Mesenchymal stem cell (in vitro differentiated cells and primary cell): ENCODE measurements around the gene NUMB.

ENCODE experiments used
- DNase-seq: peaks from one replicate; pipeline ENCODE4 v3.0.0-alpha.2; 2013
- H2AFZ ChIP-seq: one replicate; pipeline ENCODE4 v1.6.1; 2013; ENCODE audit warnings: low read depth, mild to moderate bottlenecking, control low read depth, inconsistent platforms, low read length, moderate library complexity
- H2AK5ac ChIP-seq: 2 replicates; pipeline ENCODE4 v1.6.1; 2013; ENCODE audit warnings: low read length, moderate library complexity, mild to moderate bottlenecking, inconsistent platforms; ENCODE audit not compliant: severe bottlenecking
- H2BK120ac ChIP-seq: one replicate; pipeline ENCODE4 v1.6.1; 2013; ENCODE audit warnings: low read depth, mild to moderate bottlenecking, inconsistent platforms, low read length, moderate library complexity
- H2BK12ac ChIP-seq, 2 experiments: one replicate each; pipeline ENCODE4 v1.6.1; 2013; ENCODE audit warnings: inconsistent platforms in 2 of 2, low read length in 2 of 2, mild to moderate bottlenecking in 2 of 2, moderate library complexity in 2 of 2, control low read depth in 1 of 2
- H2BK15ac ChIP-seq: one replicate; pipeline ENCODE4 v1.6.1; 2013; ENCODE audit warnings: mild to moderate bottlenecking, low read depth, inconsistent platforms; ENCODE audit not compliant: poor library complexity, severe bottlenecking
- H2BK5ac ChIP-seq: 2 replicates; pipeline ENCODE4 v1.6.1; 2013; ENCODE audit warnings: low read depth, mild to moderate bottlenecking, low read length, control low read depth, inconsistent platforms; ENCODE audit not compliant: poor library complexity, severe bottlenecking
- H3K14ac ChIP-seq, 2 experiments: one replicate each; pipeline ENCODE4 v1.6.1; 2013; ENCODE audit warnings: inconsistent platforms in 2 of 2, low read length in 2 of 2, control low read depth in 1 of 2, mild to moderate bottlenecking in 1 of 2, moderate library complexity in 1 of 2
- H3K18ac ChIP-seq, 2 experiments: one replicate each; pipeline ENCODE4 v1.6.1; 2013; ENCODE audit warnings: inconsistent platforms in 2 of 2, low read length in 2 of 2, control low read depth in 1 of 2, low read depth in 1 of 2, mild to moderate bottlenecking in 1 of 2
- H3K23ac ChIP-seq, 2 experiments: one replicate each; pipeline ENCODE4 v1.6.1; 2013; ENCODE audit warnings: inconsistent platforms in 2 of 2, low read length in 2 of 2, mild to moderate bottlenecking in 2 of 2, moderate library complexity in 2 of 2, control low read depth in 1 of 2
- H3K27ac ChIP-seq: 2 replicates; pipeline ENCODE4 v1.5.1; 2013; ENCODE audit warnings: mild to moderate bottlenecking, moderate library complexity, low read length, control low read depth, inconsistent platforms; ENCODE audit not compliant: poor library complexity, severe bottlenecking
- H3K27me3 ChIP-seq, 2 experiments: 2 replicates each; pipeline versions ENCODE4 v1.6.1 to v1.7.0; 2013; ENCODE audit warnings: low read length in 2 of 2, mild to moderate bottlenecking in 2 of 2, moderate library complexity in 2 of 2, control low read depth in 1 of 2, inconsistent platforms in 1 of 2; ENCODE audit not compliant: control insufficient read depth in 1 of 2, insufficient read depth in 1 of 2
- H3K36me3 ChIP-seq, 2 experiments: 2 replicates each; pipeline versions ENCODE4 v1.6.1 to v1.7.0; 2013; ENCODE audit warnings: low read length in 2 of 2, control low read depth in 1 of 2, inconsistent platforms in 1 of 2, low read depth in 1 of 2, mild to moderate bottlenecking in 1 of 2; ENCODE audit not compliant: insufficient read depth in 2 of 2, control insufficient read depth in 1 of 2
- H3K4ac ChIP-seq, 2 experiments: one replicate each; pipeline ENCODE4 v1.6.1; 2013; ENCODE audit warnings: inconsistent platforms in 2 of 2, low read length in 2 of 2, mild to moderate bottlenecking in 2 of 2, moderate library complexity in 2 of 2, control low read depth in 1 of 2, low read depth in 1 of 2
- H3K4me1 ChIP-seq: 2 replicates; pipeline ENCODE4 v1.6.1; 2013; ENCODE audit warnings: low read depth, low read length, control low read depth; ENCODE audit not compliant: control insufficient read depth, insufficient read depth
- H3K4me2 ChIP-seq: 2 replicates; pipeline ENCODE4 v1.6.1; 2013; ENCODE audit warnings: low read length, mild to moderate bottlenecking, inconsistent platforms; ENCODE audit not compliant: poor library complexity, severe bottlenecking
- H3K4me3 ChIP-seq, 2 experiments: 2 replicates each; pipeline versions ENCODE4 v1.5.1 to v1.7.0; 2013; ENCODE audit warnings: low read length in 2 of 2, mild to moderate bottlenecking in 2 of 2, control low read depth in 1 of 2, low read depth in 1 of 2; ENCODE audit not compliant: insufficient read depth in 1 of 2
- H3K79me1 ChIP-seq: replicated peaks from 2 replicates; pipeline ENCODE4 v1.6.1; 2013; ENCODE audit warnings: mild to moderate bottlenecking, control low read depth, low read length, inconsistent platforms; ENCODE audit not compliant: poor library complexity, severe bottlenecking
- H3K9ac ChIP-seq: 2 replicates; pipeline ENCODE4 v1.7.0; 2013; ENCODE audit warnings: mild to moderate bottlenecking, low read length, moderate library complexity
- H3K9me3 ChIP-seq: 2 replicates; pipeline ENCODE4 v1.7.0; 2013; ENCODE audit warnings: mild to moderate bottlenecking, low read length; ENCODE audit not compliant: control insufficient read depth
- H4K8ac ChIP-seq: one replicate; pipeline ENCODE4 v1.6.1; 2013; ENCODE audit warnings: inconsistent platforms, mild to moderate bottlenecking, low read length, moderate library complexity
- H4K91ac ChIP-seq: one replicate; pipeline ENCODE4 v1.6.1; 2013; ENCODE audit warnings: mild to moderate bottlenecking, low read length, inconsistent platforms
- WGBS: methylation state at CpG from one replicate; pipeline ENCODE4 v1.1.7; 2013; ENCODE audit warnings: mixed read lengths; 5-methylcytosine and 5-hydroxymethylcytosine counted together

Gene NUMB

GRCh38 chr14:73438993-73439392 lies 19.4 kb downstream of the NUMB start:
- H3K4me3 ChIP-seq = no peak overlapping the region
- no peak overlapping the region for H4K91ac ChIP-seq
- H2AFZ ChIP-seq = no peak overlapping the region
- no peak overlapping the region for H2BK120ac ChIP-seq
- peak overlapping the region; percentile 45 for H3K9ac ChIP-seq
- peaks cover 0 to 9% of the 10 kb centered on the region in 2 experiments for H3K36me3 ChIP-seq
- H3K4me1 ChIP-seq = peaks cover 2% of the 10 kb centered on the region
- H3K23ac ChIP-seq = no peak overlapping the region
- H3K27ac ChIP-seq = no peak overlapping the region
- H3K27me3 ChIP-seq = no peaks in the 10 kb centered on the region
- WGBS = no CpG with 5 or more reads among the region's 2 CpGs
- H3K9me3 ChIP-seq = no peaks in the 10 kb centered on the region
- no peak overlapping the region for H2BK12ac ChIP-seq
- peaks cover 4% of the 10 kb centered on the region for H3K79me1 ChIP-seq
- no peak overlapping the region for H3K4ac ChIP-seq
- no peak overlapping the region for H3K4me2 ChIP-seq
- no peak overlapping the region for H4K8ac ChIP-seq
- no peak overlapping the region for H2BK15ac ChIP-seq
- H2BK5ac ChIP-seq = no peak overlapping the region
- no peak overlapping the region for H2AK5ac ChIP-seq
- H3K18ac ChIP-seq = no peak overlapping the region
- DNase-seq = no peak
- no peak overlapping the region for H3K14ac ChIP-seq

GRCh38 chr14:73437206-73437605 lies 21.1 kb downstream of the NUMB start:
- Histone ChIP-seq H2AFZ (no peak overlapping the region), H4K8ac (no peak overlapping the region), H3K4me3 (no peak overlapping the region), H3K9me3 (no peaks in the 10 kb centered on the region), H3K23ac (no peak overlapping the region), H2BK5ac (no peak overlapping the region), H3K27ac (no peak overlapping the region), H2BK12ac (no peak overlapping the region), H3K18ac (no peak overlapping the region), H3K9ac (no peak overlapping the region), H2BK120ac (no peak overlapping the region), H2BK15ac (no peak overlapping the region), H4K91ac (no peak overlapping the region), H3K4ac (no peak overlapping the region), H3K36me3 (peaks cover 0 to 3% of the 10 kb centered on the region in 2 experiments), H3K14ac (no peak overlapping the region), H3K4me1 (peaks cover 4% of the 10 kb centered on the region), H2AK5ac (no peak overlapping the region), H3K79me1 (peaks cover 2% of the 10 kb centered on the region), H3K4me2 (no peak overlapping the region), H3K27me3 (no peaks in the 10 kb centered on the region)
- no CpG with 5 or more reads among the region's 2 CpGs for whole genome bisulfite sequencing
- DNase-seq = no peak

GRCh38 chr14:73432124-73432523 lies 26.2 kb downstream of the NUMB start:
- H4K8ac ChIP-seq = no peak overlapping the region
- no peak overlapping the region for H3K9ac ChIP-seq
- H3K4me3 ChIP-seq = no peak overlapping the region
- no peak overlapping the region for H2BK15ac ChIP-seq
- H2BK5ac ChIP-seq = no peak overlapping the region
- no peak overlapping the region for H3K14ac ChIP-seq
- H3K4me1 ChIP-seq = peaks cover 7% of the 10 kb centered on the region
- H3K18ac ChIP-seq = no peak overlapping the region
- no peak overlapping the region for H3K4me2 ChIP-seq
- no peak overlapping the region for H3K27ac ChIP-seq
- no peak overlapping the region for H2BK12ac ChIP-seq
- H3K79me1 ChIP-seq = peaks cover 2% of the 10 kb centered on the region
- H3K36me3 ChIP-seq = peaks cover 0 to 2% of the 10 kb centered on the region in 2 experiments
- WGBS = no CpG with 5 or more reads among the region's 3 CpGs
- no peak overlapping the region for H4K91ac ChIP-seq
- no peak overlapping the region for H2AK5ac ChIP-seq
- H3K27me3 ChIP-seq = no peaks in the 10 kb centered on the region
- H3K9me3 ChIP-seq = no peaks in the 10 kb centered on the region
- H2AFZ ChIP-seq = no peak overlapping the region
- no peak overlapping the region for H3K4ac ChIP-seq
- no peak overlapping the region for H3K23ac ChIP-seq
- DNase-seq = no peak
- no peak overlapping the region for H2BK120ac ChIP-seq

- Histone ChIP-seq H3K36me3 (peaks cover 0 to 2% of the 10 kb centered on the region in 2 experiments), H2BK120ac (no peak overlapping the region), H4K8ac (no peak overlapping the region), H3K27ac (peak overlapping the region; percentile 28), H3K14ac (no peak overlapping the region), H3K9me3 (no peaks in the 10 kb centered on the region), H3K18ac (no peak overlapping the region), H2AK5ac (peak overlapping the region; percentile 20), H2BK5ac (no peak overlapping the region), H3K27me3 (no peaks in the 10 kb centered on the region), H3K4me3 (no peak overlapping the region), H3K79me1 (peaks cover 2% of the 10 kb centered on the region), H2BK12ac (no peak overlapping the region), H3K9ac (no peak overlapping the region), H3K4ac (no peak overlapping the region), H2BK15ac (no peak overlapping the region), H3K4me1 (peaks cover 9% of the 10 kb centered on the region), H3K23ac (peak overlapping the region in 1 of 2 experiments; percentile 90), H2AFZ (no peak overlapping the region), H4K91ac (no peak overlapping the region), H3K4me2 (no peak overlapping the region)
- 92% methylated on average over 5 of the region's 5 CpGs for WGBS
- peak; percentile 13 for DNase-seq
Measured at GRCh38 chr14:73428353-73428824, 30.0 kb downstream of the NUMB start.
